GM11168 (cell line): ENCODE results near the gene RAMP2.

Experiments used
- in situ Hi-C: fragments of 300-500 bp; cut with MboI; formaldehyde crosslinking; loops from one replicate; pipeline ENCODE4 v1.12.0; 2022; ENCODE audit warnings: low sequenced_read_pairs; ENCODE audit not compliant: unreplicated experiment

RAMP2 gene

GRCh38 chr17:42767512-42767911 is 6.5 kb downstream of the RAMP2 start:
- in situ Hi-C loops = loop anchor here (10.0 kb wide), 1 partner anchor 193 kb away; the partner anchor contains the start of gene PSMC3IP

GRCh38 chr17:42768006-42768405 is 7.0 kb downstream of the RAMP2 start:
- in situ Hi-C loops = loop anchor here (10.0 kb wide), 1 partner anchor 193 kb away; the partner anchor contains the start of gene PSMC3IP

GRCh38 chr17:42769964-42770363 is 8.9 kb downstream of the RAMP2 start:
- in situ Hi-C loops = loop anchor here (10.0 kb wide), 1 partner anchor 195 kb away; the partner anchor contains the start of gene PSMC3IP

- in situ Hi-C loops = no loop called here
Measured at GRCh38 chr17:42772945-42773289, 11.9 kb downstream of the RAMP2 start.

- in situ Hi-C loops = no loop called here
Measured at GRCh38 chr17:42773290-42774035, 12.4 kb downstream of the RAMP2 start, which contains the start of gene VPS25. VPS25 (plus strand) TSS chr17:42773449; CDS start chr17:42773476, 27 bp downstream.

GRCh38 chr17:42774066-42774745 is 13.2 kb downstream of the RAMP2 start:
- in situ Hi-C loops = no loop called here

GRCh38 chr17:42775534-42776098 is 14.6 kb downstream of the RAMP2 start:
- in situ Hi-C loops = no loop called here

- in situ Hi-C loops = no loop called here
Measured at GRCh38 chr17:42778570-42778969, 17.5 kb downstream of the RAMP2 start.

- in situ Hi-C loops = no loop called here
Measured at GRCh38 chr17:42779304-42779935, 18.4 kb downstream of the RAMP2 start.

GRCh38 chr17:42779936-42780850 is 19.2 kb downstream of the RAMP2 start, which contains the start of gene WNK4:
WNK4 (plus strand) TSS chr17:42780610; CDS start chr17:42780699, 89 bp downstream.
- in situ Hi-C loops = no loop called here

- in situ Hi-C loops = no loop called here
Measured at GRCh38 chr17:42780851-42781638, 20.0 kb downstream of the RAMP2 start.

- in situ Hi-C loops = no loop called here
Measured at GRCh38 chr17:42781639-42782165, 20.7 kb downstream of the RAMP2 start.

GRCh38 chr17:42782166-42783061 is 21.4 kb downstream of the RAMP2 start:
- in situ Hi-C loops = no loop called here

GRCh38 chr17:42783062-42783790 is 22.2 kb downstream of the RAMP2 start:
- in situ Hi-C loops = no loop called here

- in situ Hi-C loops = no loop called here
Measured at GRCh38 chr17:42783791-42784138, 22.7 kb downstream of the RAMP2 start.

- in situ Hi-C loops = no loop called here
Measured at GRCh38 chr17:42784409-42784808, 23.4 kb downstream of the RAMP2 start.
